Right atrium auricular region (tissue), 2 donors: ENCODE measurements around the gene AMH. TPM values are rescaled to one million over a fixed set of nuclear protein-coding genes. Genes with fewer than 3 reads are reported as not detected.

ENCODE experiments used
- DNase-seq: peaks from one replicate; pipeline ENCODE4 v3.0.0-alpha.2; 2019; ENCODE audit warnings: low spot score
- H3K27ac ChIP-seq, 2 donors: fragments of 200-600 bp; sonication (generic); 1 replicate in 1 of 2; 2 replicates in 1 of 2; pipeline ENCODE4 v1.5.1; 2016 to 2019
- H3K27me3 ChIP-seq, 2 donors: fragments of 200-600 bp; sonication (generic); one replicate each; pipeline versions ENCODE4 v1.5.1 to v1.6.0; 2017 to 2019
- H3K36me3 ChIP-seq: fragments of 200-600 bp; sonication (generic); one replicate; pipeline ENCODE4 v1.5.1; 2016
- H3K4me1 ChIP-seq, 2 donors: fragments of 200-600 bp; sonication (generic); one replicate each; pipeline versions ENCODE4 v1.5.1 to v1.6.0; 2017 to 2019
- H3K4me3 ChIP-seq, 2 donors: fragments of 200-600 bp; sonication (generic); 1 replicate in 1 of 2; 2 replicates in 1 of 2; pipeline ENCODE4 v1.5.1; 2017 to 2019; ENCODE audit warnings: mild to moderate bottlenecking in 1 of 2, moderate library complexity in 1 of 2
- H3K9me3 ChIP-seq, 2 donors: fragments of 200-600 bp; sonication (generic); one replicate each; pipeline ENCODE4 v1.5.1; 2019
- total RNA-seq, 2 donors: library from RNA; depleted of rRNA; stranded (reverse); fragments of >200 nt; gene quantifications; one replicate each; pipeline ENCODE4 v1.1.0, GENCODE V29; 2016
- TF ChIP-seq, protein P1 (sequence below), 2 donors: fragments of 200-600 bp; sonication (generic); IDR thresholded peaks; one replicate each; pipeline ENCODE4 v1.5.1; 2019; ENCODE audit warnings: antibody characterized with exemption in 2 of 2

The AMH gene
- total RNA-seq, 2 donors from 2014 or later: 0.98 TPM; not detected in 1

DNA sequence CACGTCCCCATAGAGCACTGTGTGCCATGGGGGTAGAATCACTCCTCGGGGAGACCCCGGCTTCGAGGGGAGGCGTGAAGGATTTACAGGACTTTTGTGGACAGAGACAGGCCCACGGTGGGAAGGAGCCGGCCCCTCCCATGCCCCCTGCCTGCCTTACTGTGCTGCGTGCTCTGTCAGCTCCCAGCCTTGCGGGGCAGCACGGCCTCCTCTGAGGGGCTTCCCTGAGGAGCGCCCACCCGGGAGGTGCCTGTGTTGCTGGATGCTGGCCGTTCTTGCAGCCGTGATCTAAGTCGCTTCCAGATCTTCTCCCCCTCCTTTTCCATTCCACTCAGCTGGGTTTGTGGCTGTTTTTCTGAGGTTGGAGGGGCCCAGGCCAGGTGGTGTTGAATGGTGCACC lies 42.1 kb upstream of the AMH start:
- Histone ChIP-seq H3K27me3 (no peaks in the 10 kb centered on the region), H3K4me1 (peaks cover 0 to 23% of the 10 kb centered on the region in 2 donors), H3K36me3 (peaks cover 55% of the 10 kb centered on the region), H3K27ac (no peak overlapping the region), H3K9me3 (no peaks in the 10 kb centered on the region), H3K4me3 (no peak overlapping the region)
- TF ChIP-seq, protein P1, sequence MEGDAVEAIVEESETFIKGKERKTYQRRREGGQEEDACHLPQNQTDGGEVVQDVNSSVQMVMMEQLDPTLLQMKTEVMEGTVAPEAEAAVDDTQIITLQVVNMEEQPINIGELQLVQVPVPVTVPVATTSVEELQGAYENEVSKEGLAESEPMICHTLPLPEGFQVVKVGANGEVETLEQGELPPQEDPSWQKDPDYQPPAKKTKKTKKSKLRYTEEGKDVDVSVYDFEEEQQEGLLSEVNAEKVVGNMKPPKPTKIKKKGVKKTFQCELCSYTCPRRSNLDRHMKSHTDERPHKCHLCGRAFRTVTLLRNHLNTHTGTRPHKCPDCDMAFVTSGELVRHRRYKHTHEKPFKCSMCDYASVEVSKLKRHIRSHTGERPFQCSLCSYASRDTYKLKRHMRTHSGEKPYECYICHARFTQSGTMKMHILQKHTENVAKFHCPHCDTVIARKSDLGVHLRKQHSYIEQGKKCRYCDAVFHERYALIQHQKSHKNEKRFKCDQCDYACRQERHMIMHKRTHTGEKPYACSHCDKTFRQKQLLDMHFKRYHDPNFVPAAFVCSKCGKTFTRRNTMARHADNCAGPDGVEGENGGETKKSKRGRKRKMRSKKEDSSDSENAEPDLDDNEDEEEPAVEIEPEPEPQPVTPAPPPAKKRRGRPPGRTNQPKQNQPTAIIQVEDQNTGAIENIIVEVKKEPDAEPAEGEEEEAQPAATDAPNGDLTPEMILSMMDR (IDR thresholded peaks at IDR 0.05): no peak
- no peak for DNase-seq

DNA sequence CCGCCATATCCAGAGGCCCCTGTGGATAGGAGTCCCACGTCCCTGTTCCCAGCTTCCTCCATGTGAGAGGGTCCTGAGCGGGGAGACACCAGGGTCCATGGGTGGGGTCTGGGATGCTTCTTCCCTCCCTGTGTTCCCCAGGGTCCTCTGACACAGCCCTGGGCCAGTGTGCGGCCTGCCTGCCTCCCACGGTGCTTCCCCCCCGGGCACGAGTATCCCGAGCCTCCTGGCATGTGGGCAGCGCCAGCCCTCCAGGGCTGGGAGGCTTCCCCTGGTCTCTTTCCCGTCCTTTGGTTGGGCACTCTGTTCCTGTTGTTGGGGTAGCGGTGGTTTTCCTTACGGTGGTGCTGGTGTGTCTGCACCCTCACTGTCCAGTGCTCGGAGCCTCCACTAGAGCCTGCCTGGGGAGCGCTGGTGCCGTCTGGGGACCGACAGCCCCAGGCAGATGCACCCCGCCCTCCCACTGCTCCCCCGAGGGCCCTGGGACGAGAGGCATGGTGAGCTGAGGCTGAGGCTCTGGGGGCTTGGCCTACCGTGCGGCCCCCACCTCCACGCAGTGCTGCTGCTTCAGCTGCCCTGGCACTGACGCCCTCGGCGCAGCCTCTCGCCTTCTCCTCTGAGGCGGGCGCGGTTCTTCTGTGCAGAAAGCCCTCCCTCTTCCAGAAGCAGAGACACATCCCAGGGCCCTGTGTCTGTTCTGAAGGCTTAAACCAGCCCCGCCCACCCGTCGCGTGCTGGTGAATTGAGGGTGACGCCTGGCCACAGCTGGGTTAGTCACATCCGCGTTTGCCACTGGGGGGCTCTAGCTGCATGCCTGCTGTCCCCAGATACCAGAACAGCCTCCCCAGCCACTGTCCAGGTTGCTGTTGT lies 40.9 kb upstream of the AMH start:
- Histone ChIP-seq H3K4me3 (no peak overlapping the region), H3K27ac (no peak overlapping the region), H3K27me3 (no peaks in the 10 kb centered on the region), H3K4me1 (peaks cover 0 to 23% of the 10 kb centered on the region in 2 donors), H3K36me3 (peaks cover 62% of the 10 kb centered on the region), H3K9me3 (no peaks in the 10 kb centered on the region)
- DNase-seq: peak; percentile 79
- TF ChIP-seq, protein P1 (IDR thresholded peaks at IDR 0.05): peak in 1 of 2 donors; percentile 32

DNA sequence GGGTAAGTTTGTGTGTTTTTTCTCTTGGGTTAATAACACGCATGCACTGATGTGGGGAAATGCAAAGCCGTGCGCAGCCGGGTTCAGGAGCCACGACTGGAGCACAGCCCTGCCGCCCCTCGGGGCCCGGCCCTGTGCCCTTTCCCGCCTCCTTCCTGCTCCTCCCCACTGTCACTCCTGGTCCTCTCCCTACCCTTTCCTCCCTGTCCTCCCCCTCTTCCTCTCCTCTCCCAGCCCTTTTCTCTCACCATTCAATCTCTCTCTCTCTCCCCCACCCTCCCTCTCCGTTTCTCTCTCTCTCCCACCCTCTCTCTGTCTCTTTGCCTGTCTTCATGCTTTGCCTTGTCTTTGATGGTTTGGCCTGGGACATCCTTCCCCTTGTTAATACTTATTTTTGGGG lies 40.1 kb upstream of the AMH start:
- Histone ChIP-seq H3K4me1 (peaks cover 0 to 21% of the 10 kb centered on the region in 2 donors), H3K4me3 (no peak overlapping the region), H3K27ac (no peak overlapping the region), H3K9me3 (no peaks in the 10 kb centered on the region), H3K36me3 (peaks cover 69% of the 10 kb centered on the region), H3K27me3 (no peaks in the 10 kb centered on the region)
- TF ChIP-seq, protein P1 (IDR thresholded peaks at IDR 0.05): no peak
- no peak for DNase-seq

DNA sequence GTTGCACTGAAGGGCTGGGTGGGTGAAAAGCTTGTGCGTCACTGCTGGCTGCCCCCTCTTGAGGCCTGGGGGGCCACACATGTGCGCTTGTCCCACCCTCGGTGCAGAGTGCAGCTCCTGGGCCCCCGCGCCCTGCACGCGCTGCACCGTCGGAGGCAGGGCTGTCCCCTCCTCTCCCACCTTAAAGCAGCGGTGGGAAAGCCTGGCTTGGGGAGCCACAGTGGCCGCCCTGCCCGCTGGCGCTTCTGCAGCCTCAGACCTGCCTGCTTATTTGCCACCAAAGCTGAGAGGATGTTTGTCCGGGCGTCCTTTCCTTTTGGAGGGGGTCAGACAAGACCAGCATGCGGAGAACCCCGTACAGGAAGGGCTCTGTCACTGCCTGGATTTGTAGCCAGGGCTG lies 39.7 kb upstream of the AMH start:
- H3K4me3 ChIP-seq: no peak overlapping the region
- H3K27me3 ChIP-seq: no peaks in the 10 kb centered on the region
- DNase-seq: no peak
- peaks cover 0 to 17% of the 10 kb centered on the region in 2 donors for H3K4me1 ChIP-seq
- H3K36me3 ChIP-seq: peaks cover 73% of the 10 kb centered on the region
- H3K9me3 ChIP-seq: no peaks in the 10 kb centered on the region
- TF ChIP-seq, protein P1 (IDR thresholded peaks at IDR 0.05): no peak
- no peak overlapping the region for H3K27ac ChIP-seq

DNA sequence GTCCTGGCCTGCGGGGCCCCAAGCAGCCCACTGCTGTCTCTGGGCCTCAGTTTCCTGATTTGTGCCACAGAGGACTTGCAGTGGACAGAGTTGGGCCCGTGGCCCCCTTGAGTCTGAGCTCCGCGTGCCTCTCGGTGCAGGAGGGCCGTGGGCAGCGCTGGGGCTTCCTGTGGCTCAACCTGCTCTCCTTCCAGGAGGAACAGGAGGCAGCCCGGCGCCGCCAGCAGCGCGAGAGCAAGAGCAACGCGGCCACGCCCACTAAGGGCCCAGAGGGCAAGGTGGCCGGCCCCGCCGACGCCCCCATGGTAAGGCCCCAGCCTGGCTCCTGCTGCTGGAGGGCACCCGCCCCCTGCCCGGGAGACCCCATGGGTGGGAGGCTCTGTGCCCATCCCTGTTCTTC lies 38.9 kb upstream of the AMH start:
- Histone ChIP-seq H3K4me3 (no peak overlapping the region), H3K36me3 (peaks cover 79% of the 10 kb centered on the region), H3K27ac (no peak overlapping the region), H3K27me3 (no peaks in the 10 kb centered on the region), H3K4me1 (peaks cover 0 to 14% of the 10 kb centered on the region in 2 donors), H3K9me3 (no peaks in the 10 kb centered on the region)
- DNase-seq: no peak
- TF ChIP-seq, protein P1 (IDR thresholded peaks at IDR 0.05): no peak
